ENCODE measurements around the gene METTL9. TPM values are rescaled to one million over a fixed set of nuclear protein-coding genes. Genes with fewer than 3 reads are reported as not detected.

Gene METTL9
- total and polyA plus RNA-seq, 2 of the 13 experiments (the other 11 are each of a cell fraction or from before 2014, with no cell fraction given): 123 to 204 TPM

GRCh38 chr16:21647562-21648164 is 48.3 kb downstream of the METTL9 start (continued):
- peak; percentile 80 for TF ChIP-seq RARA (CRISPR knock-in tag; IDR thresholded peaks at IDR 0.05)
- TF ChIP-seq GPBP1L1 (CRISPR knock-in tag; IDR thresholded peaks at IDR 0.05): no peak
- no peak for TF ChIP-seq PBX2 (CRISPR knock-in tag; IDR thresholded peaks at IDR 0.05)
- TF ChIP-seq ZNF772 (CRISPR knock-in tag; IDR thresholded peaks at IDR 0.05): no peak
- TF ChIP-seq BCL6 (CRISPR knock-in tag; IDR thresholded peaks at IDR 0.05): peak; percentile 42; the same call in 1 of the 2 replicates
- TF ChIP-seq KMT2A (CRISPR knock-in tag; IDR thresholded peaks at IDR 0.05): no peak
- TF ChIP-seq PITX1 (CRISPR knock-in tag; IDR thresholded peaks at IDR 0.05): peak; percentile 96
- TF ChIP-seq KIAA2018 (CRISPR knock-in tag; IDR thresholded peaks at IDR 0.05; ENCODE audit: borderline replicate concordance): no peak
- TF ChIP-seq GATAD1 (CRISPR knock-in tag; IDR thresholded peaks at IDR 0.05): no peak
- TF ChIP-seq ZNF496 (CRISPR knock-in tag; IDR thresholded peaks at IDR 0.05; ENCODE audit: insufficient replicate concordance): no peak
- TF ChIP-seq ZNF205 (CRISPR knock-in tag; IDR thresholded peaks at IDR 0.05): no peak
- no peak for TF ChIP-seq SALL2 (CRISPR knock-in tag; IDR thresholded peaks at IDR 0.05)
- no peak for TF ChIP-seq CTCF (CRISPR knock-in tag; IDR thresholded peaks at IDR 0.05)
- TF ChIP-seq ZBTB44 (CRISPR knock-in tag; IDR thresholded peaks at IDR 0.05): no peak

All from HepG2 (cell line).